Measurements from ENCODE around the gene TNFRSF18.
A peak's percentile ranks its signal among the peaks of the same experiment; 100 is the strongest.

Gene TNFRSF18

GRCh38 chr1:1206376-1206965 is at the start of gene TNFRSF18:
TSS of gene TNFRSF18 (minus strand) at chr1:1206592. CDS start at chr1:1206571, 21 bp downstream.
- H3K36me3 ChIP-seq = no peaks in the 10 kb centered on the region
- H3K4me1 ChIP-seq = peaks cover 0 to 32% (median 21%) of the 10 kb centered on the region in 4 donors
- no peaks in the 10 kb centered on the region for H3K9me3 ChIP-seq
- TF ChIP-seq, protein P1, sequence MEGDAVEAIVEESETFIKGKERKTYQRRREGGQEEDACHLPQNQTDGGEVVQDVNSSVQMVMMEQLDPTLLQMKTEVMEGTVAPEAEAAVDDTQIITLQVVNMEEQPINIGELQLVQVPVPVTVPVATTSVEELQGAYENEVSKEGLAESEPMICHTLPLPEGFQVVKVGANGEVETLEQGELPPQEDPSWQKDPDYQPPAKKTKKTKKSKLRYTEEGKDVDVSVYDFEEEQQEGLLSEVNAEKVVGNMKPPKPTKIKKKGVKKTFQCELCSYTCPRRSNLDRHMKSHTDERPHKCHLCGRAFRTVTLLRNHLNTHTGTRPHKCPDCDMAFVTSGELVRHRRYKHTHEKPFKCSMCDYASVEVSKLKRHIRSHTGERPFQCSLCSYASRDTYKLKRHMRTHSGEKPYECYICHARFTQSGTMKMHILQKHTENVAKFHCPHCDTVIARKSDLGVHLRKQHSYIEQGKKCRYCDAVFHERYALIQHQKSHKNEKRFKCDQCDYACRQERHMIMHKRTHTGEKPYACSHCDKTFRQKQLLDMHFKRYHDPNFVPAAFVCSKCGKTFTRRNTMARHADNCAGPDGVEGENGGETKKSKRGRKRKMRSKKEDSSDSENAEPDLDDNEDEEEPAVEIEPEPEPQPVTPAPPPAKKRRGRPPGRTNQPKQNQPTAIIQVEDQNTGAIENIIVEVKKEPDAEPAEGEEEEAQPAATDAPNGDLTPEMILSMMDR (IDR thresholded peaks at IDR 0.05) = no peak
- DNase-seq = no peak
- H3K27me3 ChIP-seq = peaks cover 0 to 69% of the 10 kb centered on the region in 2 donors
- H3K4me3 ChIP-seq = peak within 1 kb of the TSS in 1 of 2 donors; percentile 4
- H3K27ac ChIP-seq = no peak within 1 kb of the TSS
- intact Hi-C loops (cut with DNase I; ENCODE audit: low total_unique reads) = no loop called here

DNA sequence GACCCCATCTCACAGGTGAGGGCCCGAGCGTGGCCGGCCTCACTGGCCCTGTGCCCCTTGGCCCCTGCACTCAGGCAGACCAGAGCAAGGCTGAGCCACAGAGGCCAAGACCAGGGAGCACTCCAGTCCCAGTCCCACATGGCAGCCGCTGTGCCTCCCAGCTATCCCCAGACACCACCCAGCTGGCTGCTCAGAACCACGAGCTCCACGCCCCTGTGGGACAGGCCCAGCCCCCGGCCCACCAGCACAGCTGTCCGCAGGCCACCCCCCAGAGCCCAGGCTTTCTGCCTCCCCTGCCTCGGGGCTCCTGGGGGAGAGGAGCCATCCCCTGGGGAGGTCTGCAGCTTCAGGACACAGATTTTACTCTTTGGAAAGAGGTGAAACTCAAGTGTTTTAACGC is 49.2 kb upstream of the TNFRSF18 start:
- H3K36me3 ChIP-seq = peaks cover 44 to 90% (median 70%) of the 10 kb centered on the region in 3 donors
- no peak for DNase-seq
- no peak overlapping the region for H3K4me3 ChIP-seq
- TF ChIP-seq, protein P1 (IDR thresholded peaks at IDR 0.05) = no peak
- no peaks in the 10 kb centered on the region for H3K9me3 ChIP-seq
- no peak overlapping the region for H3K27ac ChIP-seq
- intact Hi-C loops (cut with DNase I; ENCODE audit: low total_unique reads) = no loop called here
- no peaks in the 10 kb centered on the region for H3K27me3 ChIP-seq
- H3K4me1 ChIP-seq = no peaks in the 10 kb centered on the region

- Histone ChIP-seq H3K27ac (no peak overlapping the region), H3K9me3 (no peaks in the 10 kb centered on the region), H3K4me3 (no peak overlapping the region), H3K36me3 (peaks cover 39 to 86% (median 67%) of the 10 kb centered on the region in 3 donors), H3K4me1 (no peaks in the 10 kb centered on the region), H3K27me3 (no peaks in the 10 kb centered on the region)
- no peak for DNase-seq
- TF ChIP-seq, protein P1 (IDR thresholded peaks at IDR 0.05) = no peak
- intact Hi-C loops (cut with DNase I; ENCODE audit: low total_unique reads) = no loop called here
Observed at GRCh38 chr1:1255078-1255477, 48.7 kb upstream of the TNFRSF18 start.

GRCh38 chr1:1254667-1254998 is 48.2 kb upstream of the TNFRSF18 start:
- Histone ChIP-seq H3K4me3 (no peak overlapping the region), H3K9me3 (no peaks in the 10 kb centered on the region), H3K4me1 (no peaks in the 10 kb centered on the region), H3K27me3 (no peaks in the 10 kb centered on the region), H3K36me3 (peaks cover 37 to 82% (median 64%) of the 10 kb centered on the region in 3 donors), H3K27ac (no peak overlapping the region)
- TF ChIP-seq, protein P1 (IDR thresholded peaks at IDR 0.05) = no peak
- no peak for DNase-seq
- intact Hi-C loops (cut with DNase I; ENCODE audit: low total_unique reads) = no loop called here

GRCh38 chr1:1253972-1254666 is 47.7 kb upstream of the TNFRSF18 start:
- DNase-seq = no peak
- Histone ChIP-seq H3K27ac (no peak overlapping the region), H3K4me1 (no peaks in the 10 kb centered on the region), H3K4me3 (no peak overlapping the region), H3K27me3 (no peaks in the 10 kb centered on the region), H3K36me3 (peaks cover 33 to 76% (median 59%) of the 10 kb centered on the region in 3 donors), H3K9me3 (no peaks in the 10 kb centered on the region)
- TF ChIP-seq, protein P1 (IDR thresholded peaks at IDR 0.05) = no peak
- intact Hi-C loops (cut with DNase I; ENCODE audit: low total_unique reads) = no loop called here
